ENCODE data around the gene PHB1. TPM values are rescaled to one million over a fixed set of nuclear protein-coding genes. Genes with fewer than 3 reads are reported as not detected.
"Not testable (repeated sequence)": the region's sequence is repeated elsewhere in the genome, so short reads cannot be mapped to it uniquely, and the experiment has no call there.

PHB1 gene
- polyA plus RNA-seq, 12 donors: 108 to 161 (median 140) TPM; not detected in 1

DNA sequence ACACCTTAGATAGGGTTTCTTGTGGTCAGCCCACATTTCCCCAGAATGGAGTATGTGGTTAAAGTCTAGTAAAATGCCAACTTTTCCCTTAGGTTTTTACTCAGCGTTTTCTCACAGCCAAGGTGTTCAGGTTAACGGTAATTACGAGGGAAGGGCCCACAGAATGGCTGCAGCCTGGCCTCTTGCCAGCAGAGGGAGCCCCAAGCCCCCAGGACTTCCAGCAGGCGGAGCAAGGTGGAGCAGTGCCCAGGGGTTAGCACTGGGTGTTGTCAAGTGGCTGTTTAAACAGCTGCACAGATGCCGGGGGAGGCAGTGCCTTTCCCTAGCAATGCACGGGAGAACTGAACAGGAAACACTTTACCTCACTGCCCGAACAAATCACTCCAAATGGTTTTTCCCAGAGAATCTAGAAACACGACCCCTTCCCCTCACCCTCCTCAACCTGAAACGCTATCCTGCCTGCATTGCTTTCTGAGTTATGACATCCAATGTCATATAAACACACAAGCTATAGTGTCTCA is 6.6 kb downstream of the PHB1 start:
- DNase-seq: peak; percentile 71

DNA sequence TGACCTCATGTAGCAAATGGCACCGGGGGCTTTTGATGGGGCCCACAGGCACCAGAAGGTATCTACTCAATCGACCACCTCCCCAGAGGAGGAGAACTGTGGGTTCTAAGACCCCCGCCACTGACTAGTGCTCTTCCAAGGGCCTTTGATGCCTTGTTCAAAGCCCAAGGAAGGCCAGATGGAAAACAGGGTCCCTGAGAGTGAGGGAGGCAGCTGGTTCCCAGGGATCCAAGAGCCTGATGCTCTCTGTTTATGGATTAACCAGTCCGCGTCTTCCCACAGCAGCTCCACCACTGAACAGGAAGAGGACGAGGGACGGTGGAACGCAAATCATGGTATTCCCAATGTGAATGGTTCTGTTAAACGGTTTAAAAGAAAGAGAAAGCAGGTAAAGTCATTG is 7.6 kb downstream of the PHB1 start:
- no peak for DNase-seq

DNA sequence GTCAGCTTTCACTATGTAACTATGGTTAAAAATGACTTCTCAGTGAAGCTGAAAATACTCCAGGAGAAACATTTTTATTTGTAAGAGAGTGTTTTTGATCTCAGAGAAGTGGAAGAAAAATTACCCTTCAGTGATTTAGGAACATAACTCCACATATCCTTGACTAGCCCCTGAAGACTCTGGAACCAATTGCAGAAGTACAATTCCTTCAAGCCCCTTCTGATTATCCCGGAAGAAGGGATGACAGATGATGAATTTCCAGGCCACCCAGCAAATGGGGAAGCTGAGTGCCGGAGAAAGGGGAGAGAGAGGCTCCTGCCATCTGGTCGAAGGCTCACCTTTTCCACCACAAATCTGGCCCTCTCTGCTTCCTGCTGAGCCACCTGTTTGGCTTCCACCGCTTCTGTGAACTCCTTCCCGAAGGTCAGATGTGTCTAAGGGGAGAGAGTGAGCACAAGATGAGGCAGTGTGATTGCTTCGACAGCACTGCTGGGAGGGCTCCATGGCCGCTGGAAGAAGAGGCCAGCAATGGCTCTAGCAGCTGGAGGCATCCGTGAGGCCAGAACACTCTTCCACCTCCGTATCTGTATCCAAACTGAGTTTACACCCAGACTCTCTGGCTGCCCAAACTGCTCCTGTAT is 8.1 kb downstream of the PHB1 start:
- peak; percentile 57 for DNase-seq

DNA sequence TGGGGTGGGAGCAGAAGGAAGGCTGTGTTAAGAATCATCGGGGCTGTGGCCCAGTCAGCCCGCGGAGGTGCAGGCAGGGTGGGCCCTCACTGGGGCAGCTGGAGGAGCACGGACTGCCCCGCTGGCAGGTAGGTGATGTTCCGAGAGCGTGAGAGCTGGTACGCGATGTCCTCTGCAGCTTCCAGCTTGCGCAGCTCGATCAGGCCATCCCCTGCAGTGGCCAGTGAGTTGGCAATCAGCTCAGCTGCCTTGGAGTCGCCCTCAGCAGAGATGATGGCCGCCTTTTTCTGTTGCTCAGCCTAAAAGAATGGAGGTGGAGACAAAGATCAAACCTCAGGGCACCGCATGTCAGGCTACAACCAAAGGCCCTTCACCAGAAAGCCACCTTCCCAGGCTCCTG is 9.8 kb downstream of the PHB1 start:
- DNase-seq: no peak

DNA sequence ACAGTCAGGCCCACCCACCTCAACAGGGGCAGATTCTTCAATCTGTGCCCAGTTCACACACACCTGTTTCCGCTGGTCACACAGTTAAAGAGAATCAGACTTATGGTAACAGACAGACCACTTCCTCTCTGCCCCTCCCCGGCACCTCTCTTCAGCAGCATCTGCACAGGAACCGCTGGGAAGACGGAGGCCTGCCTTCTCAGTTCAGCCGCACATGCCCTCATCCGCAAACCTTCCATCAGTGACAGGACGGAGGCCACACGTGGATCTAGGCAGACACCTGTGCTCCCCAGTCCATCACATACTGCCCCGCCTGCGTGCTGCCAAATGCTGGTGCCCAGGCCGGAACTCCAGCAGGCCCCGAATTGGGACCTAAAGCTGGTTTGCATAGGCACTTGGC is 10.3 kb downstream of the PHB1 start:
- DNase-seq: no peak

DNA sequence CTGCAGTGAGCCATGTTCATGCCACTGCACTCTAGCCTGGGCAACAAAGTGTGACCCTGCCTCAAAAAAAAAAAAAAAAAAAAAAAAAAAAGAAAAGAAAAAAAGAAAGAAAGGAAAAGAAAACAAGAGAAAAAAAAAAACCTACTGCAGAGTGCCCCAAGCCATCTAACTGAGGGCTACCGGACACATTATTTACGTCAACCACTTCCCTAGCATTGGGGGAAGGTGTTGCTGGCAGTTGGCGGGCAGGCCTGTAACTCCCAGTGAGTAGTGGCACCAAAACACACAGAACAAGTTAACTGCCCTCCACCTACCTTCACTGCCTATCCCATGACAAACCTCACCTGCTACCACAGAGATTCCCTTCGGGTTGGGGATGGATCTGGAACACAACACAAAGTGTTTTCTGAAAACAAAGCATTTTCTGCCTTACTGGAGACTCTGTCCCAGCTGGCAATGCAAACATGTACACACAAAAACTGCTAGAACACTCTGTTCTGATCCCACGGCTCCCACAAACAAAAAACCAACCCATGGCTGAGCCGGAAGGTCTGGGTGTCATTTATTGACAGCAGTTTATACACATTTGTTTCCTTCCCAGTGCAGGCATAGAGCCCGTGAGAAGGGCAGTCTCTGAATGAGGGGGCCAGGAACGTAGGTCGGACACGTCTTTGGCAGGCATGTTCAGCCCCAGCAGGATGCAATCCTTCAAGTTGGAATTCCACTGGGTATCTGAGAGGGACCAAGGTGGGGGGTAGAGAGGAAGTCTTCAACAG is 11.0 kb downstream of the PHB1 start:
- no peak for DNase-seq

DNA sequence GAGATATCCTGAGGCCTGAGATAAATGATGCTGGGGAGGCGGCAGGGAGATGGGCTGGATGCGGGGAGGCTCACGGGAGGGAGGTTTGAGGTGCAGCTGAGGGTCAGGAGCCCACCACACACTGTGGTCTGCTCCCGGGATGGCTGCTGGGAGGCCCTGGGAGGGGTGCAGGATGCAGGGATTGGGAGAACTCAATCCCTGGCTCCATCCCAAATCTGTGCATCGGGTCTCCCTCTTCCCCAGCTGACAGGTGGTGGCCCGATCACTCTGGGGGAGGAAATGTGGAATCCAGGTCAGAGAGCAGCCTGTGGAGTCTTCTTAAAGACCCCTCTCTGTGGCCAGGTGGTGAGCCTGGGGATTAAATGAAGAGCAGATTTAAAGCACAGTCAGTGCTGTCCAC is 12.0 kb downstream of the PHB1 start:
- DNase-seq: no peak

DNA sequence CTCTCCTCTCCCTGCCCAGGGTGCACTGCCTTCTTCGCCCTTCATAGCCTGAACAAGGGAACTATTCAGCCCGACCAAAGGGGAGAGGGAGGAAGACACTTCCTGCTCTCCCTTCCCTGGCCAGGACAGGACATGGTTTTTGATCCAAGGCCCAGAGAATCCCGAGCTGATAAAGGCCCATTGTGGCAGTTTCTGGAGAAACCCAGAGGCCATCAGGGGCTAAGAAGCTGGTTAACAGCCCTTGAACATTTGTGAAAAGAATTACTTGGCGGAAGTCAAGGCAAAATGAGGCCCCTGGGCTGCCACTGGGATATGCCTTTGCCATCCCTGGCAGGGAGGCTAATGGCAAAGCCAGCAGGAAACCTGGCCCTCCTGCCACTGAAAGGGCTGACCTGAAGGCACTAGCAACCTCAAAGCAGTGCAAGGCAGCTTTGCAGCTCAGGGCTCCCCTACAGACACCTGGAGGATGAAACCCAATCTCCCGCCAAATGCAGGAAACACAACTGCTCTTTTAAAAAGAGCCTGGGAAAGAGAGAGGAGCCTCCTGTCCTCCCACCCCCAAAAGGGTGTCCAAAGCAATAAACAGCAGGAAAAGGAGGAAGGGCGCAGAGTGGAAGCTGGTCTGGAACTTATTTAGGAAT is 12.6 kb downstream of the PHB1 start:
- no peak for DNase-seq

DNA sequence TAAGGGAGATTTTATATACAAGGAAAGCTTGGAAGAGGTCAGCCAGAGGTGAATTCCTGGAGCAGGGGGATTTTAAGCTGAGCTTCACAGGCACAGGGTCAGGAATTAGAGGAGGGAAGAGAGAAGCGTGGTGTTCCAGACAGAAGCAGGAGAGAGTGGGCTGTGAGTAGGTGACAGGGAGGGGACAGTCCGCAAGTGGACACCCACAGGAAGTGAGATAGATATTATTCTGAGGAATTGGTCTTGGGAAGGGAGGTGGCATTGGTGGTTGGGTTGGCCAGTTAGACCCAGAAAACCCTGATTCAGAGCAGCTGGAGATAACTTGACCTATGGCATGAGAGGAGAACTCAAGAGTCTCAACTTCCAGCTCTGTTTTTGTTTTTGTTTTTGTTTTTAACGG is 14.7 kb downstream of the PHB1 start:
- no peak for DNase-seq

DNA sequence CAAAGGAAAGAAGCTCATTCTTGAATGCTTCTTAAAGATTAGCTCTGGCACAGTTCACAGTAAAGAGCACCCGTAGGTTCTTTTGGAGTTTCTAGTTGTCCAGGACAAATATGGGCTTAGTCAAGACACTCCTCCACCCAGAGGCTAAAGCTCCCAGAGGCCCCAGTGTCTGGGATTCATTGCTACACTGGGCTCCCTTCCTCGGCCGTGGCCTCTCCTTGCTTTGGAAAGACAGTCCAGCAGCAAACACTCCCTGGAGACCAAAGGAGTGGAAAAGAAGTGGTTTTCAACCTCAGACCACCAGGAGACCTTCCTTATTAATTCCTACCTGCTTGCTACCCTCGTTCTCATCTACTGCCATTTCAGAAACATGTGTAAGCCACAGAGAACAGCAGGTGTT is 17.1 kb downstream of the PHB1 start:
- DNase-seq: no peak

DNA sequence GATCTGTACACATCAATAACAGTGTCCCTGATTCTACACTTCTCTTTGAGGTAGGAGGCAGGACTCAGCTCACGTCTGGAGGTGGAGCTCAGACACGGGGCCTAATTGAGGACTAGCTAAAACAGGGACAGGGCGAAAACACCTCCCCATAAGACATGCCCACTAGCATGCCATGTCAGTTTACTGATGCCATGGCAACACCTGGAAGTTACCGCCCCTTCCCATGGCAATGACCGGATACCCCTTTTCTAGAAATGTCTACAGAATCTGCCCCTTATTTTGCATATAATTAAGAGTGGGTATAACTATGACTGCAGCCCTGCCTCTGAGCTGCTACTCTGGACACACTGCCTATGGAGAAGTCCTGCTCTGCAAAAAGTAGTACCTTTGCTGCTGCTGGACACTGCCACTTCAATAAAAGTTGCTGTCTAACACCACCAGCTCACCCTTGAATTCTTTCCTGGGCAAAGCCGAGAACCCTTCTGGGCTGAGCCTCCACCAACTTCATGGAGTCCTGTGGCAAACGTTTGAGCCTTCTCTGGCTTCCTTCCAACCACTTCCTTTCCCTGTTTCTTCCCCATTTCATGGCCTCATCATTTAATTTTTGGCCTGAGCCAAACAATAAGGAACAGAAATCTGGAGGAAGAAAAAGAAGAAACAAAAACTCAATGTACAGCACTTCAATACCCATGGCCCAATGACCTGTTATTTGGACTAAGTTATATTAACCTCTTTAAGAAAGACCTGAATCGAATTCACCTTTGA is 21.0 kb downstream of the PHB1 start:
- DNase-seq: no peak

DNA sequence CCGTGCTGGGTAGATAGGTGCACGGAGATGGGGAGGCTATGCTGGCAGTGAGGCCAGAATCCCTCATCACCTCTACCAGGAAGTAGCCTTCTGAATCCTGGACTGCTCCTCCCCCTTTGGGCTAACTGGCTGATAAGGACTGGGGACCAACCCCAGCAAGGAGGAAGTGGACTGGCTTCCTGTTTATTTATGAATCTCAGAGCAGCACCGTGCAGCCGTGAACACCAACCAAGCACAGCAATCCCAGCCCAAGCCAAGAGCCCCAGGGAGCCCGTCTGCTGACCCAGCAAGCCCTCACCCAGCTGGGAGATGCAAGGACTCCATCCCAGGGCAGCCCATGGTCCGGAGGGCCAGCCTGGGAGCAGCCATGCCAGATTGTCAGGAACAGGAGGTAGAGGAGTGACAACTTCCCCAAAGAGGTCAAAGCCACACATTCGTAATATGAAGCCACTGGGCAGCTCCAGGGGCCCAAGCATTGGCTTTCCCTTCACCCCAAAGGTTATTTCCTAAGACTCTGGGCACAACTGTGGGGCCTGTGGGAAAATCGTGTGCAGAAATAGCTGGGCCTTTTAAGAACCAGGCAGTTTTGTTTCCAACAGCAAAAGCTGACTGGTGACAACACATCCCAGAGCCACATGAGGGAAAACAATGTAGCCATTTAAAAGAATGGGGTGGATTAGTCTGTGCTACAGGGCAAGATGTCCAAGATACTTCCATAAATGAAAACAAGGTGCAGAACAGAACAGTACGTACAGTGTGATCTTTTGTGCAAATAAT is 23.9 kb downstream of the PHB1 start:
- DNase-seq: no peak

DNA sequence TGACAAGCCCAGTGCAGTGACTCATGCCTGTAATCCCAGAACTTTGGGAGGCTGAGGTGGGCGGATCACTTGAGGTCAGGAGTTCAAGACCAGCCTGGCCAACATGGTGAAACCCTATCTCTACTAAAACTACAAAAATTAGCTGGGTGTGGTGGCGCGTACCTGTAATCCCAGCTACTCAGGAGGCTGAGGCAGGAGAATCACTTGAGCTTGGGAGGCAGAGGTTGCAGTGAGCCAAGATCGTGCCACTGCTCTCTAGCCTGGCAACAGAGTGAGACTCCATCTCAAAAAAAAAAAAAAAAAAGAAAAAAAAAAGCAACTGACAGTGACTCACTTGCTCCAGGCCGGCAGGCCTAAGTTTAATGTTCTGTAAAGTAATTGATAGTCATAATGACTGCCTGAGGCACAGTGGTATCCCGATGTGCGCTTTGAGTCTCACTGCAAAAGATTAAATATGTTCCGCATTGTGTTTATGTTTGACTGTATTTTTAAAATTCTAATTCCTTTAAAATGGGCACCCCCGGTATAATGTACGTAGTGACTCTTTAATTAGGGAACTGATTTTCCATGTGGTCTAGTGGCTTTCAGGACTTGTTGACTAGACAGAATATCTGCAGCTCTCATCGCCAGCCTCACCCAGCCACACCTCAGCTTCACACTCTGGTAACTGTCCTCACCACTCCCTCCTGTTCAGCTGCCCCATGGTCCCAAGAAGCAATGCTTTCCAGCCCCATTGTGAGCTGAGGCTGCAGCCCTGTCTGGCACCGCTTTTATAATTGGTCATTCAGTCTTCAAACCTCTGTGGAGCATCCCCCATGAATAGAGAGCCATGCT is 25.0 kb downstream of the PHB1 start:
- not testable (repeated sequence) for DNase-seq

DNA sequence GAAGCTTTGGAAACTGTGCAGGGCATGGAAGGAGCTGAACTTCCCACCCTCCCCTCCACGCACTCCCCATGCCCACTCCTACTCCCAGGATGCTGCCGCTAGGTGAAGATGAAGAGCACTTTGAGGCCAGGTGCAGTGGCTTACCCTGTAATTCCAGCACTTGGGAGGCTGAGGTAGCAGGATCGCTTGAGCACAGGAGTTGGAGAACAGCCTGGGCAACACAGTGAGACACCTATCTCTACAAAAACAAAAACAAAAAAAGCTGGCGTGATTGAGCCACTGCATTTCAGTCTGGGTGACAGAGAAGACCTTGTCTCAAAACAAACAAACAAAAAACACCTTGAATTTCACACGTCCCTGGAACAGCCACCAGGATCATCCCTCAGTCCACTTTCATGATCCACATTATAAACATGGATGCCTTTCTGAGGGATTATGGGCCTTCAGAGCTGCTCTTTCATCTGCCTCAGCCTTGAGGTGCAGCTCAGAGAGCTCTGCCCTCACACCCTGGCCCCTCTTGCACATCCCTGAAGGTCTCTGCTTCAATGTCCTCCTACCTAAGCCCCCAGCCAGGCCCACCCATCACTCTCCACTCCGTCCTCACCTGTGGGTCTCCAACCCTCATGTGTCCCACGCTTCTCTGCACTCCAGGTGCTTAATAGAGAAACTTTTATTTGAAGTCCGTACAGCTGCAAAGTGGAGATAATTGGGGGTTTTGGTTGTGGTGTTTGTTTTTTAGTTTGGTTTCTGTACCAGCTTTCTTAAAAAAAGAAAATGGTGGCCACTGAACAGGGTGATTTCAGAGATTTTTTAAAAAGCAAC is 25.8 kb downstream of the PHB1 start:
- DNase-seq: no peak

DNA sequence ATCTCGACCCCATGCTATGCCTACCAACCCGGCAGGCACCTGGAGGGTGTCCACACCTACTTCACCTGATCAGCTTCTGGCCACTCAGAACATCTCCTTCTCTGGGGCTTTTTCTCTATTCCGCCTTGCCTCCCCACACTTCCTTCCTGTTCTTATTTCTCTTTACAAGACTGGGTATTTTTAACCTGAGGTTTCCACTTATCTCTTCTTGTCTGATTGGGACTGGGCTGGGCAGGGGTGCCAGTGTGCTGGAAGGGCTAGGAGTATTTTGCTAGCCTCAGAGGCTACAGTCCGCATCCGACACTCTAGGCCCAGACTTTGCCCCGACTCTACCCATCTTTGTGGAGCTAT is 26.4 kb downstream of the PHB1 start:
- no peak for DNase-seq

DNA sequence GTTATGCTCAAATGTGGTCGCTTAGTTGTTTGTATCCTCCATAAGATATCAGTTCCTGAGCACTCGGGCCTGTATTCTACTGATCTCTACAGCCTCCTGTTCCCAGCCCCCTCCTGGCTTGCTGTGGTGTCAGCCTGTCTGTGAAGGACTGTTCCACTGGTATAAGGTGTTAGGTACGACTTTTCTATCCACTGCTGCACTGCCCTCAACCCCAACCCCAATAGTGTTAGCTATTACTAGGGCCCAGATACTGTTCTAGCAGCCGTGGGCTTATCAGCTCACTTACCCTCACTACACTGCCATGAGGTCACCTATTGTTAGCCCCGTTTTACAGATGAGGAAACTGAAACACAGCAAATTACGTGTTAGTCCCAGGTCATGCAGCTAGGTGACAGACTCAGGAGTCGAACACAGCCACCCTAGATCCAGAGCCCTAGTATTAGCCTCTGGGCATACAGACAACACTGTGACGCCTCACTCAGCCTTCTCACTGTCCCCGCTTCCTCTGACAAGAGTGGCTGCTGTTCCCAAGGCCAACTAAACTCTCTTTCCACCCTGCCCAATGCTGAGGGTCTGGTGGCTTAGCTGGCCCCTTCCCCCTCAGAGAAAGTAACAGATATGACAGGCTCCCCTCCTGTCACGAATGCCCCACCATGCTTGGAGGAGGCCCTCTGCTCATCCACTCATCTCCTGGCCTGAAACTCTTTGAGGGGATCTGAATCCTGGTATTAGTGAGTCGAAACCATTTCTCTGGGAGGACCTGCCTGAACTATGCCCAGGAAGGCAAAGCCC is 27.0 kb downstream of the PHB1 start:
- no peak for DNase-seq

DNA sequence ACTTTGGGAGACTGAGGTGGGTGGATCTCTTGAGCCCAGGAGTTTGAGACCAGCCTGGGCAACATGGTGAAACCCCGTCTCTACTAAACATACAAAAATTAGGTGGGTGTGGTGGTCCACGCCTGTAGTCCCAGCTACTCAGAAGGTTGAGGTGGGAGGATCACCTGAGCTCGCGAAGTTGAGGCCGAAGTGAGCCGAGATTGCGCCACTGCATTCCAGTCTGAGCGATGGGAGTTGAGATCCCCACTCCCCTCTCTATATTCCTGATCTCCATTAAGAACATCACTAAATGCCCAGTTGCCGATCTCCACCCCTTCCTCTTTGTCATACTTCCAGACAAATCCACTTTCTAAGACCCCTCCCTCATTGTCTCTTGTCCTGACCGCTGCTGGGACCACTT is 28.3 kb downstream of the PHB1 start:
- no peak for DNase-seq

DNA sequence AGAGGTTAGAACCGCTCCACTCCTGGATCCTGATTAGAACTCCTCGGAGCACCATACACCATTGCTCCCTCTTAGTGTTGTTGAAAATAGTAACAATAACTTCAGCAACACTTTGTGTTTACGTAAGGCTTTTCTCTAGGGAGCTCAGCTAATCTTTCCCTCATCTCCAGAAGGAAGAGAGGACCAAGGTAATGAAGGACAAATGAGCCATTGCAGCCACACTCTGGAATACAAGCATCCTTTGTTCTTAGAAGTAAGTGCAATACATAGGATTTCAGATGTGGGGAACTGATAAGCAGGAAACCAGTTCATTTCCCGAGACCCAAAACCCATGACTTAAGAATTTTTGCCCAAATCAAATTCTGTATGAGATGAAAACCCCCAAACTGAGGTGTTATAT is 29.7 kb downstream of the PHB1 start:
- DNase-seq: no peak

DNA sequence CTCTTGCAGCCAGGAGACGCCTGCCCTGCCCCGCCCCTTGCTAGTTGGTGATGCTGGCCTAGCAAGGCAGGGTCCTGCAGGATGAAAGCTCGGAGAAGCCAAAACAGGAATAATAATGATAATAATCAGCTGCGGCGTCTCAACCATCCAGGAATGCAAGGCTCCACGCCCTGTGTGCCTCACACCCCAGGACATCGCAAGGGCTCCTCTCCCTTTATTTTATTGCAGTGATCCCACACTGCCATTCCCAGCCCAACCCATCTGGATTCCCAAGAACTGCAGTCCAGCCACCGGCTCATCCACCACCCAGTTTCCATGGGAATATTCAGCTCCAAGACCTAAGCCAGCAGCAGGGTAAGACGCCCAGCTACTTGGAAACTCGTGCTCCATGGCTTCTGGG is 31.6 kb downstream of the PHB1 start:
- no peak for DNase-seq
